HepG2 (cell line): ENCODE data around the gene AAGAB. TPM values are rescaled to one million over a fixed set of nuclear protein-coding genes. Genes with fewer than 3 reads are reported as not detected.

Experiments used
- AGO1 ChIP-seq: fragments of 200-400 bp; formaldehyde crosslinking; IDR thresholded peaks from 2 replicates; pipeline ENCODE4 v1.6.1; 2017; ENCODE audit warnings: mild to moderate bottlenecking, low read depth, low read length, moderate library complexity; ENCODE audit not compliant: poor library complexity, severe bottlenecking
- ATF5 ChIP-seq: sonication (generic); formaldehyde crosslinking; IDR thresholded peaks from 2 replicates; pipeline ENCODE4 v1.4.0; 2020; ENCODE audit warnings: mild to moderate bottlenecking, low read depth, missing genetic modification reagents
- ATM ChIP-seq: fragments of 450-650 bp; IDR thresholded peaks from 2 replicates; pipeline ENCODE4 v1.7.1; 2017; ENCODE audit warnings: mild to moderate bottlenecking, borderline replicate concordance
- ATRX ChIP-seq: sonication (generic); formaldehyde crosslinking; IDR thresholded peaks from 2 replicates; pipeline ENCODE4 v1.4.0; 2020; ENCODE audit warnings: missing genetic modification reagents, borderline replicate concordance
- DPF2 ChIP-seq: sonication (generic); formaldehyde crosslinking; IDR thresholded peaks from 2 replicates; pipeline ENCODE4 v1.4.0; 2020; ENCODE audit warnings: mild to moderate bottlenecking, low read depth, missing genetic modification reagents, borderline replicate concordance
- FOXO1 ChIP-seq: sonication (generic); formaldehyde crosslinking; IDR thresholded peaks from 2 replicates; pipeline ENCODE4 v1.4.0; 2020; ENCODE audit warnings: missing genetic modification reagents
- FOXP4 ChIP-seq: sonication (generic); formaldehyde crosslinking; IDR thresholded peaks from 2 replicates; pipeline ENCODE4 v1.4.0; 2020; ENCODE audit warnings: missing genetic modification reagents
- GABPA ChIP-seq, 2 experiments: IDR thresholded peaks; 2 replicates each; pipeline ENCODE4 v1.6.1; 2011 to 2016; ENCODE audit warnings: low read depth in 2 of 2, low read length in 1 of 2, missing biosample characterization in 1 of 2, missing genetic modification characterization in 1 of 2
- HDAC1 ChIP-seq: sonication (generic); formaldehyde crosslinking; IDR thresholded peaks from 2 replicates; pipeline ENCODE4 v1.5.1; 2020; ENCODE audit warnings: mild to moderate bottlenecking, missing genetic modification reagents
- MED1 ChIP-seq: sonication (generic); formaldehyde crosslinking; IDR thresholded peaks from 2 replicates; pipeline ENCODE4 v1.4.0; 2020; ENCODE audit warnings: missing genetic modification reagents
- NAIF1 ChIP-seq: sonication (generic); formaldehyde crosslinking; IDR thresholded peaks from 2 replicates; pipeline ENCODE4 v1.5.0; 2020; ENCODE audit warnings: mild to moderate bottlenecking, missing genetic modification reagents, borderline replicate concordance
- SALL1 ChIP-seq: sonication (generic); formaldehyde crosslinking; IDR thresholded peaks from 2 replicates; pipeline ENCODE4 v1.8.0; 2022; ENCODE audit warnings: mild to moderate bottlenecking, missing genetic modification reagents
- SAP130 ChIP-seq: IDR thresholded peaks from 2 replicates; pipeline ENCODE4 v1.6.1; 2016; ENCODE audit warnings: low read depth
- ZNF484 ChIP-seq: sonication (generic); formaldehyde crosslinking; IDR thresholded peaks from 2 replicates; pipeline ENCODE4 v1.5.1; 2020; ENCODE audit warnings: mild to moderate bottlenecking, low read depth, missing genetic modification reagents, borderline replicate concordance
- ZNF704 ChIP-seq: sonication (generic); formaldehyde crosslinking; IDR thresholded peaks from 2 replicates; pipeline ENCODE4 v1.8.1; 2023; ENCODE audit warnings: mild to moderate bottlenecking, inconsistent platforms, moderate library complexity, missing genetic modification reagents, borderline replicate concordance
- ZNF891 ChIP-seq: sonication (generic); formaldehyde crosslinking; IDR thresholded peaks from 2 replicates; pipeline ENCODE4 v1.5.0; 2020; ENCODE audit warnings: mild to moderate bottlenecking, missing genetic modification reagents
- polyA plus RNA-seq, 8 experiments: library from polyadenylated mRNA; depleted of rRNA in 3 of 8; stranded (reverse) in 7 of 8; unstranded in 1 of 8; fragments of >200 nt; fragmentation: Illumina TruSeq in 4 of 8; extraction: Trizol in 4 of 8; gene quantifications; 2 replicates each; pipeline versions ENCODE4 v1.2.1 to v1.2.3, GENCODE V29; 2011 to 2016; ENCODE audit warnings: low read depth in 4 of 8, missing spikeins in 1 of 8, mixed read lengths in 1 of 8; ENCODE audit not compliant: insufficient read depth in 1 of 8
- total RNA-seq, 5 experiments: library from RNA; depleted of rRNA; stranded (reverse); fragments of >200 nt; fragmentation: Illumina TruSeq; extraction: Trizol; gene quantifications; 2 replicates each; pipeline ENCODE4 v1.2.3, GENCODE V29; 2016; ENCODE audit warnings: low read depth in 1 of 5
- TF ChIP-seq, protein P1 (sequence below): sonication (generic); formaldehyde crosslinking; IDR thresholded peaks from 2 replicates; pipeline ENCODE4 v1.4.0; 2020; ENCODE audit warnings: mild to moderate bottlenecking, missing genetic modification reagents

The AAGAB gene
- total and polyA plus RNA-seq, 2 of the 13 experiments (the other 11 are each of a cell fraction or from before 2014, with no cell fraction given), result 8.0 to 34.9 TPM

GRCh38 chr15:67183443-67184169 is 70.9 kb downstream of the AAGAB start (continued):
- TF ChIP-seq FOXP4 (CRISPR knock-in tag), result 0 out of 2 replicates have a peak, but pooled peaks have one; percentile 10
- peak; percentile 29; the same call in 1 of the 2 replicates for TF ChIP-seq MED1 (CRISPR knock-in tag)
- no peak for TF ChIP-seq ZNF484
- 0 out of 2 replicates have a peak, but pooled peaks have one; percentile 31 for TF ChIP-seq DPF2 (CRISPR knock-in tag)
- TF ChIP-seq GABPA (IDR thresholded peaks at IDR 0.05; ENCODE audit: low read depth, low read length), result no peak
- no peak for TF ChIP-seq GABPA (CRISPR knock-in tag; IDR thresholded peaks at IDR 0.05; ENCODE audit: low read depth)
- TF ChIP-seq ATM, result no peak
- no peak for TF ChIP-seq ZNF891
- TF ChIP-seq, protein P1, sequence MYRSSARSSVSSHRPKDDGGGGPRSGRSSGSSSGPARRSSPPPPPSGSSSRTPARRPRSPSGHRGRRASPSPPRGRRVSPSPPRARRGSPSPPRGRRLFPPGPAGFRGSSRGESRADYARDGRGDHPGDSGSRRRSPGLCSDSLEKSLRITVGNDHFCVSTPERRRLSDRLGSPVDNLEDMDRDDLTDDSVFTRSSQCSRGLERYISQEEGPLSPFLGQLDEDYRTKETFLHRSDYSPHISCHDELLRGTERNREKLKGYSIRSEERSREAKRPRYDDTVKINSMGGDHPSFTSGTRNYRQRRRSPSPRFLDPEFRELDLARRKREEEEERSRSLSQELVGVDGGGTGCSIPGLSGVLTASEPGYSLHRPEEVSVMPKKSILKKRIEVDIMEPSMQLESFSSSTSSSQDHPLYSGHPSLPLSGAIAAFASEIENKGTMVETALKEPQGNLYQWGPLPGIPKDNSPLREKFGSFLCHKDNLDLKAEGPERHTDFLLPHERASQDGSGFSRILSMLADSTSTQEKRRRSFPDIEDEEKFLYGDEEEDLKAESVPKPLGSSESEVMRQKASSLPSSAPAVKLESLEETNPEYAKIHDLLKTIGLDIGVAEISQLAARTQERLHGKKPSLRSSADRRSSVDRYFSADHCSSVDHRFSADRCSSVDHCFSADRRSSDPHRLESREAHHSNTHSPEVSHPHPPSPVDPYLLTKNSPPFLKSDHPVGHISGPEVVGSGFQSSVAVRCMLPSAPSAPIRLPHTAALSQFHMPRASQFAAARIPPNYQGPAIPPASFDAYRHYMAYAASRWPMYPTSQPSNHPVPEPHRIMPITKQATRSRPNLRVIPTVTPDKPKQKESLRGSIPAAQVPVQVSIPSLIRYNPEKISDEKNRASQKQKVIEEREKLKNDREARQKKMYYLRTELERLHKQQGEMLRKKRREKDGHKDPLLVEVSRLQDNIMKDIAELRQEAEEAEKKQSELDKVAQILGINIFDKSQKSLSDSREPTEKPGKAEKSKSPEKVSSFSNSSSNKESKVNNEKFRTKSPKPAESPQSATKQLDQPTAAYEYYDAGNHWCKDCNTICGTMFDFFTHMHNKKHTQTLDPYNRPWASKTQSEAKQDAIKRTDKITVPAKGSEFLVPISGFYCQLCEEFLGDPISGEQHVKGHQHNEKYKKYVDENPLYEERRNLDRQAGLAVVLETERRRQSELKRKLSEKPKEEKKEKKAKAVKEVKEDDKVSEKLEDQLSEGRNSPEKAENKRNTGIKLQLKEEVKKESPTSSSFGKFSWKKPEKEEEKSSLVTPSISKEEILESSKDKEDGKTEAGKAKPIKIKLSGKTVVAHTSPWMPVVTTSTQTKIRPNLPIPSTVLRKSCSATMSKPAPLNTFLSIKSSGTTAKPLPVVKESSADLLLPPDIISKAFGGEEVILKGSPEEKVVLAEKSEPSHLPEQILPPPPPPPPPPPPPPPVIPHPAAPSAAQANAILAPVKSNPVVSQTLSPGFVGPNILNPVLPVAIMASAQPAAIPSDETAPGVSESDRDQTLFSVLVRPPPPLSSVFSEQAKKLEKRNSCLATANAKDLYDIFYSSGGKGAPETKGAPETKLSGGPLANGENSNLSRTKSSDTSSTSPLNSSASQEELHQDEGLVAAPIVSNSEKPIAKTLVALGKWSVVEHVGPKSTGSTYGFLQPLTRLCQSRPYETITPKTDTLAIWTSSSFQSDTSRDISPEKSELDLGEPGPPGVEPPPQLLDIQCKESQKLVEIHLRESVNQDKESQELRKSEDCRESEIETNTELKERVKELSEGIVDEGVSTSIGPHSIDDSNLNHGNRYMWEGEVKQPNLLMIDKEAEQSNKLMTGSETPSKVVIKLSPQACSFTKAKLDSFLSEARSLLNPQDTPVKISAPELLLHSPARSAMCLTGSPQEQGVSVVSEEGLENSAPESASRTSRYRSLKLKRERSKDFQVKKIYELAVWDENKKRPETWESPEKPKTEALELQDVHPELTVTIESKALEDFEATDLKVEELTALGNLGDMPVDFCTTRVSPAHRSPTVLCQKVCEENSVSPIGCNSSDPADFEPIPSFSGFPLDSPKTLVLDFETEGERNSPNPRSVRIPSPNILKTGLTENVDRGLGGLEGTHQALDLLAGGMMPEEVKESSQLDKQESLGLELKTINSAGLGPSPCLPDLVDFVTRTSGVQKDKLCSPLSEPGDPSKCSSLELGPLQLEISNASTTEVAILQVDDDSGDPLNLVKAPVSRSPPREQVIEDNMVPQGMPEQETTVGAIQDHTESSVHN (CRISPR knock-in tag), result no peak
- no peak for TF ChIP-seq ATRX (CRISPR knock-in tag)
- TF ChIP-seq SALL1 (CRISPR knock-in tag), result peak; percentile 44
- TF ChIP-seq FOXO1, result no peak
- no peak for TF ChIP-seq ZNF704 (CRISPR knock-in tag)
- TF ChIP-seq HDAC1 (CRISPR knock-in tag), result no peak
- TF ChIP-seq SAP130 (CRISPR knock-in tag), result peak; percentile 49; the same call in 1 of the 2 replicates
- TF ChIP-seq ATF5 (CRISPR knock-in tag), result no peak
- TF ChIP-seq AGO1, result no peak
- no peak for TF ChIP-seq NAIF1 (CRISPR knock-in tag)
